Subcutaneous abdominal adipose tissue (tissue), 5 donors: ENCODE measurements around the gene GLT6D1.

Experiments
- H3K27ac ChIP-seq: one replicate; pipeline ENCODE4 v1.7.0; 2013; ENCODE audit warnings: low read depth, mild to moderate bottlenecking, inconsistent platforms, low read length, moderate library complexity
- H3K27me3 ChIP-seq, 5 donors: one replicate each; pipeline ENCODE4 v1.7.0; 2013; ENCODE audit warnings: low read length in 5 of 5, inconsistent platforms in 1 of 5; ENCODE audit not compliant: control insufficient read depth in 5 of 5, insufficient read depth in 4 of 5
- H3K36me3 ChIP-seq, 5 donors: one replicate each; pipeline ENCODE4 v1.7.0; 2013; ENCODE audit warnings: low read length in 5 of 5; ENCODE audit not compliant: control insufficient read depth in 5 of 5, insufficient read depth in 5 of 5
- H3K4me1 ChIP-seq, 5 donors: one replicate each; pipeline ENCODE4 v1.7.0; 2013; ENCODE audit warnings: low read length in 5 of 5, mild to moderate bottlenecking in 3 of 5, moderate library complexity in 1 of 5; ENCODE audit not compliant: control insufficient read depth in 5 of 5, insufficient read depth in 5 of 5
- H3K4me3 ChIP-seq, 5 donors: one replicate each; pipeline ENCODE4 v1.7.0; 2013; ENCODE audit warnings: low read length in 5 of 5, low read depth in 1 of 5
- H3K9ac ChIP-seq, 5 donors: one replicate each; pipeline ENCODE4 v1.7.0; 2013; ENCODE audit warnings: low read length in 5 of 5, mild to moderate bottlenecking in 4 of 5, moderate library complexity in 3 of 5
- H3K9me3 ChIP-seq, 5 donors: one replicate each; pipeline ENCODE4 v1.7.0; 2013; ENCODE audit warnings: low read length in 5 of 5; ENCODE audit not compliant: control insufficient read depth in 5 of 5
- donor health status: healthy.
- donor health status: healthy.
- donor health status: healthy.
- donor health status: healthy.
- donor health status: healthy.

GLT6D1 gene

DNA sequence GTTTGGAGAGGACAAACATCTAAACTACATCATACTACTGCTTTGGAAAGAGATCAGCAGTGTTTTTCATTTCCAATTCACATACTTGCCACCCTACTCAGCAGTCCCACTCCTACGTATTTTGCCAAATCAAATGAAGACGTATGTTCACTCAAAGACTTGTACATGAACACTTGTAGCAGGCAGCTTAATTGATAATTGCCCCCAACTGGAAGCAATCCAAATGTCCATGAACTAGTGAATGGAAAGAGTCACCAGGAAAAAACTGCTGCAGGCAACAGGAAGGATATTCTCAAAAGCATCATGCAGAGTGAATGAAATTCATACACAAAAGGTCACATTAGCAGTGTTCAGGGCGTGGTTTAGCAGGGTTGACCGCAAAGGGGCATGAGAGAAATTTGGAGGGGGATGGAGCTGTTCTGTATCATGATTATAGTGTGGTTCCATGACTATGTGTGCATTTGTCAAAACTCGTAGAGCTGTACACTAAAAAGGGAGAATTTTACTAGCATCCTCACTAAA lies 39.0 kb downstream of the GLT6D1 start:
- Histone ChIP-seq H3K9ac (no peak overlapping the region), H3K9me3 (peaks cover 0 to 3% (median 0%) of the 10 kb centered on the region in 5 donors), H3K27me3 (peaks cover 2 to 14% (median 6%) of the 10 kb centered on the region in 5 donors), H3K4me1 (peaks cover 0 to 1% (median 0%) of the 10 kb centered on the region in 5 donors), H3K4me3 (no peak overlapping the region), H3K36me3 (no peaks in the 10 kb centered on the region), H3K27ac (no peak overlapping the region)

DNA sequence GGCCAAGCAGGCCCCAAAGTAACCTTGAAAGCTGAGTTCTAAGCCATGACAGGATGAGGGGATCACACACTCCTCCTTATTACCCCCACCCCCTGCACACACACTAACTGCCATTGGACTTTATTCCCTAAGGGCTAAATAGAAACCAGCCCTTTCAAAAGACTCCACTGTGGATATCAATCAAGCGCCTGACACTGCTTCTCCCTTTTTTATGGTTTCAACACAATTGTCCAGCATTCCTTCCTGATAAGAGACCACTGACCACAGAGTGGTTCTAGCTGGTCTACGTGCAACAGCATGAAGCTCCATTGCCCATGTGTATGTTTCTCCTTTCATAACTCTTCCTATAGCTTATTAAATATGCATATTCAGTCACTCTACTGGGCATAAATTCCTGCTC lies 43.1 kb downstream of the GLT6D1 start:
- H3K27me3 ChIP-seq, result peaks cover 0 to 12% (median 10%) of the 10 kb centered on the region in 5 donors
- no peak overlapping the region for H3K4me3 ChIP-seq
- no peak overlapping the region for H3K9ac ChIP-seq
- no peaks in the 10 kb centered on the region for H3K36me3 ChIP-seq
- H3K27ac ChIP-seq, result no peak overlapping the region
- H3K4me1 ChIP-seq, result no peaks in the 10 kb centered on the region
- peaks cover 0 to 3% (median 0%) of the 10 kb centered on the region in 5 donors for H3K9me3 ChIP-seq

DNA sequence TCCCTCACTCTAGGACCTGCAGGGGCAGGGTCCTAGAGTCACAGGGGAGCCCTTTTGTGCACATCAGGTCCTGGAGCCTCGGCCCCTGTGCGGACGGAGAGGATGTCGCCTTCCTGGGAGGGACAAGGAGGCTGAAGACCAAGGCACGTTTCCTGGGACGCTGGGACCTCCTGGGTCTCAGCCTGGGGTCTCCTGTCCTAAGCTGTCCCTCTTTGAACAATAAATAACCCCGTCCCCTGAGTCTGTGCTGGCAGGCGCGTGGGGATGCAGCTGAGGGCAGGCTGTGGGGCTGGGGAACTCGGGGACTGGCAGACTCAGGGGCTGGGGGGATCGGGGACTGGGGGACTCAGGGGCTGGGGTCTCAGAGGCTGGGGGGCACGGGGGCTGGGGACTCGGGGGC lies 46.7 kb downstream of the GLT6D1 start:
- H3K4me3 ChIP-seq, result no peak overlapping the region
- no peaks in the 10 kb centered on the region for H3K36me3 ChIP-seq
- no peak overlapping the region for H3K27ac ChIP-seq
- H3K4me1 ChIP-seq, result no peaks in the 10 kb centered on the region
- no peak overlapping the region for H3K9ac ChIP-seq
- H3K27me3 ChIP-seq, result peaks cover 0 to 29% (median 20%) of the 10 kb centered on the region in 5 donors
- H3K9me3 ChIP-seq, result peaks cover 0 to 3% (median 0%) of the 10 kb centered on the region in 5 donors

DNA sequence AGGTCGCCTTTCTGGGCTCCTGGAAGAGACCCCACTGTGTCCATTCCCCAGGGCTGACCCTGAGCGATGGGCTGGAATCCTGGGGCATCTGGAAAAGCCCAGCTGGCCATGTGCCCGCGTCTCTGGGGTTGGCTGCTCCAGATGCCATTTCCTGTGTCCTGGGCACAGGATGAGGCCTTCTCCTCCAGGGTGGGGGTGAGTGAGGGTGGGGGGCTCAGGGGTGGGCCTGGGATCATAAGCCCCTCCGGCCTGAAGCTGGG lies 47.1 kb downstream of the GLT6D1 start:
- H3K36me3 ChIP-seq, result no peaks in the 10 kb centered on the region
- H3K27ac ChIP-seq, result no peak overlapping the region
- H3K9ac ChIP-seq, result no peak overlapping the region
- no peaks in the 10 kb centered on the region for H3K4me1 ChIP-seq
- H3K27me3 ChIP-seq, result peaks cover 0 to 29% (median 17%) of the 10 kb centered on the region in 5 donors
- H3K4me3 ChIP-seq, result no peak overlapping the region
- peaks cover 0 to 3% (median 0%) of the 10 kb centered on the region in 5 donors for H3K9me3 ChIP-seq

DNA sequence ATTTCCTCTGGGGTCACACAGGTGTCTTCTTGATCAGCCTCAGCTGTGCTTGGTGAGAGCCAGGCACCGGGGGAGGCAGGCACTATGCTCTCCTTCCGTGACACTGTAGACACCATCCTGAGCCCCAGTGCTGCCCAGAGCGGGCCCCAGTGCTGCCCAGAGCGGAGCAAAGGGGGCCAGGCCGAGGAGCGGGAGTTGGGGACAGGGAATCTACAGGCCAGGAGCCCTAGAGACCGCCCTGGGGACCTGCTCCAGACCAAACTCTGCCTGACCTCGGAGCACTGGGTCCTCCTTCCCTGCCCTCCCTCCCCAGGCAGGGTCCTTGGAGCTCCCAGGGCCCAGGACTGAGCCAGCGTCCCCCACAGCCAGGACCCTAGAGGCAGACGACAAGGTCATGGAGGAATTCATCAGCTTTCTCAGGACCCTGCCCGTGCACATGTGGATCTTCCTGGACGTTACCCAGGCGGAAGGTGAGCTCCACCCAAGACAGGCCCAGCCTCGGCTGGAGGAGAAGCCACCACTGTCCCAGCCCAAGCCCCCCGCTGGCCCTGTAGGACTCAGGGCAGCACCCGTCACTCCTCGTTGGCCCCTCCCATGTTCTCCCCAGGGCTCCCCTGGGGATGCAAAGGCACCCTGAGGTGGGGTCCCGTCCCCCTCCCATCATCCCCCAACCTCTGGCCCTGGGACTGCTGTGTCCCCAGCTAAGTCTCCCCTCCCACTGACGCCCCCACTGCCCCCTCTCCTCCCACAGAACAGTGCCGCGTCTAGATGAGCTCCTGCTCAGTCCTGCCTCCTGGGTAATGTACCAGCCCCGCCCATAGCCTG lies 47.6 kb downstream of the GLT6D1 start:
- Histone ChIP-seq H3K9me3 (peaks cover 0 to 3% (median 0%) of the 10 kb centered on the region in 5 donors), H3K4me1 (no peaks in the 10 kb centered on the region), H3K9ac (no peak overlapping the region), H3K27ac (no peak overlapping the region), H3K4me3 (no peak overlapping the region), H3K27me3 (peaks cover 0 to 29% (median 19%) of the 10 kb centered on the region in 5 donors), H3K36me3 (no peaks in the 10 kb centered on the region)

DNA sequence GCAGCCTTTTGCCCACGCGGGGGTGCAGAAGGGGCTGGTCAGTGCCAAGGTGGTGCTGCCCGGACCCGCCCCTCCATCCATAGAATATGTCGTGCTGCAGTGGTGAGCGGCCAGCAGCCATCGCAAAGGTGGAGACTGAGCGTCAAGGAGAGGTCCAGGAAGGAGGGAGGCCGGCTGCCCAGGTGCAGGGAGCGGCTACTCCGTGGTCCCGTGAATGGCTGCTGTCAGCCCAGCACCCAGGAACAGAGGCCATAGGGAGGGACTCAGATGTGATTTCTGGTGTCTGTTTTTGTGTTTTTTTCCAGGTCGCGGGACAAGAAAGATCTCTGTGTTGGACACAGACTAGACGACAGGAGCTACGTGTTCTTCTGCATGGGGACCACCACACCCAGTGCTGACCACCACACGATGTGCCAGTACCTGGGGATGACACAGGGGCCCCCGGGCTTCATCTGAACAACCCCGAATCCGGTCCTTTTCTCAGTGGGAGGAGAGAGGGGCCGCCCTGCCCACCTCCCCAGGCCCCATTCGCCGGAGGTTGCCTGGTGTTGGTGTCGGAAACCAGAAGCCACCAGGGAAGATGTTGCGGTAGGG lies 48.8 kb downstream of the GLT6D1 start:
- H3K9me3 ChIP-seq, result no peaks in the 10 kb centered on the region

DNA sequence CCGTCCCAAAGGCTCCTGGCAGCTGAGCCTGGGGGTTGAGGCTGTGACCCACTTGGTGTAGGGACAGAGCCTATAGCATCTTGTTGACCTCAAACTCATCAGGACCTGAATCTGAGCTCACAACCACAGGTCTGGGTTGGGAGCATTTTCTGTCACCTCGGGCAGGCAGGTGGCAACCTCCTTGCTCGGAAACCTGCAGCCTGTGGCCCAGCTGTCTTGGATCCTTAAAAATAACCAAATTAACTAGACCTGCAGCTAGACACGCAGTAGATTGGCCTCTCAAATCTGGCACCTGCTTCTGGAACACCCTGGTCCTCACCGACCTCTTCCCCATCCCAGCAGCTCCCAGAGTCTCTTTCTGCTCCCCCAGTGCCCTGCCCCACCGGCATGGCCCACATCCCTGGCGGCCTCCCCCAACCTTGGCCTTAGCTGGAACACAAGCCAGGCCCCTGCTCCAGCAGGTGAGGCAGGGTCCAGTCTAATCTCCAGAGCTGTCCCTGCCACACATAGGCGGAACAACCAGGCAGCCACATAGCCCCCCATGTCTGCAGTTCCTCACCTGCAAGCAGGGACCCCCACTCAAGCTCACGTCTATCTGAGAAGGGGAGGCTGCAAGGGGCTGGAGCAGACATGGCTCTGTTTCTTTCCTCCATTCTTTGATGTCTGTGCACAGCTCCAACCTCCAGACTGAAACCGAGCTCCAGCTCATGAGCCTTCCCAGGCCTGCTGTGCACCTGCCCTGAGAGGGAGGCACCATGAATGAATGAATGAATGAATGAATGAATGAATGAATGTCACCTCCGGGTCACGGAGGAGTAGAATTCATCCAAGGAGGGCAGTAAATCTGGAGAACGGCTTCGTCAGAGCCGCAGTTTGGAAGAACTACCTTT lies 49.5 kb downstream of the GLT6D1 start:
- H3K36me3 ChIP-seq, result no peaks in the 10 kb centered on the region
- H3K9ac ChIP-seq, result no peak overlapping the region
- no peak overlapping the region for H3K4me3 ChIP-seq
- peaks cover 0 to 1% (median 0%) of the 10 kb centered on the region in 5 donors for H3K4me1 ChIP-seq
- no peak overlapping the region for H3K27ac ChIP-seq
- peaks cover 4 to 31% (median 20%) of the 10 kb centered on the region in 5 donors for H3K27me3 ChIP-seq
- no peaks in the 10 kb centered on the region for H3K9me3 ChIP-seq

More for the DNA sequence above, 48.8 kb downstream of the GLT6D1 start:
- H3K9ac ChIP-seq, result no peak overlapping the region
- H3K27ac ChIP-seq, result no peak overlapping the region
- H3K4me3 ChIP-seq, result no peak overlapping the region
- H3K4me1 ChIP-seq, result no peaks in the 10 kb centered on the region
- H3K27me3 ChIP-seq, result peaks cover 4 to 29% (median 20%) of the 10 kb centered on the region in 5 donors
- H3K36me3 ChIP-seq, result no peaks in the 10 kb centered on the region

DNA sequence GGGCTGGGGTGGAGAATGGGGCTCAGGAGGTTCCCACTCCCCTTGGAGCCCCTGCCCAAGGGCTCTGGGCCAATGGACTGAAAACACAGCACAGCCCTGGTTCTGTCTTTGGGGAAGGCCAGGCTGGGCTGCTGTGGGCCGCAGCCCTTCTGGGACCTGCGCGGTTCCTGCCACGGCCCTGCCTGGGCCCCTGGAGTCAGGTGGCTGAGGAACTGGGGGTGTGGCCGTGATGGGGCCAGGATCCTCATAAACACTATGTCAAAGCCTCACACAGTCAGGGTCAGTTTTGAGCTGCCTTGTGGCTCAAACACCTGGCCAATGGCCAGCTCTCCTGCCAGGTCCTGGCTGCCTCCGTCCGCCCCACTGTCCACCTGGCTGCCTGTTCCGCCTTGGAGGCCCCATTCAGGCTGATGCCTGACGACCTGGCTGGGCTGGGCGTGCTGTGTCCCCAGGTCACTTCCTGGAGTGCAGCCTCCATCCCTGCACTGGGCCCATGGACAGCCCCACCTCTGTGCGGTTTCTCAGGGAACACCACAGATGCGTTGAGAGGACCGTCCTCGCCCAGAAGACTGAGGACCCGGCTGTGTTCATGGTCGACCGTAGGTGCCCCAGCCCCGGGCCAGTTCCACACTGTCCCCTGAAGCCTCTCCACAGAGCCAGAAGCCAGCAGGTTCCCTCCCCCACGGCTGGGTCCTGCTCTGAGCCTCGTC lies 50.3 kb downstream of the GLT6D1 start:
- Histone ChIP-seq H3K9me3 (no peaks in the 10 kb centered on the region), H3K4me3 (no peak overlapping the region), H3K27ac (no peak overlapping the region), H3K9ac (no peak overlapping the region), H3K36me3 (no peaks in the 10 kb centered on the region), H3K4me1 (peaks cover 0 to 7% (median 0%) of the 10 kb centered on the region in 5 donors), H3K27me3 (peaks cover 4 to 28% (median 20%) of the 10 kb centered on the region in 5 donors)

DNA sequence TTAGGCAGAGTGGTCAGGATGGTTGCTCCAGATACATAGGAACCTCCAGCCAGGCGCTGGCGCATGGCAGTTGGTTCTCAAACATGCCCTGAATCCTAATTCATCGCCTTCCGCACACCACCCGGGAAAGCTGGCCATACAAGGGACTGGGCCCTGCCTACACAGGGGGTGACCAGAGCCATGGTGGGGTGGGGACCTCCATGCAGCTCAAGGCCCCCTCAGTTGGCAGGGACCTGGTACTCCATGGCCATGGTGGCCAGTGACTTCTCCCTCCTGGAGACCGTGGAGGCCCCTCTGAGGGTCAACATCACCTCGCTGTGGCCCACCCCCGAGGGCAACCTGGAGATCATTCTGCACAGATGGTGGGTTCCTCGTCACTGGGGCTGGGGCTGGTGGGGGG lies 51.0 kb downstream of the GLT6D1 start:
- no peaks in the 10 kb centered on the region for H3K36me3 ChIP-seq
- H3K4me3 ChIP-seq, result no peak overlapping the region
- H3K9me3 ChIP-seq, result no peaks in the 10 kb centered on the region
- no peak overlapping the region for H3K9ac ChIP-seq
- H3K27me3 ChIP-seq, result peaks cover 4 to 31% (median 25%) of the 10 kb centered on the region in 5 donors
- no peak overlapping the region for H3K27ac ChIP-seq
- peaks cover 0 to 7% (median 0%) of the 10 kb centered on the region in 5 donors for H3K4me1 ChIP-seq
